ENCODE measurements around the gene OBSCN.
A peak's percentile ranks its signal among the peaks of the same experiment; 100 is the strongest.

OBSCN gene

GRCh38 chr1:228347181-228347580, 139.3 kb downstream of the OBSCN start:
- DNase-seq = peak; percentile 8

- peak; percentile 10 for DNase-seq
Measured at GRCh38 chr1:228348708-228349467, 141.0 kb downstream of the OBSCN start.

GRCh38 chr1:228349701-228350171, 141.9 kb downstream of the OBSCN start:
- peak; percentile 12 for DNase-seq

- no peak for DNase-seq
Measured at GRCh38 chr1:228350179-228350742, 142.4 kb downstream of the OBSCN start.

GRCh38 chr1:228350831-228351781, 143.3 kb downstream of the OBSCN start:
- peak; percentile 13 for DNase-seq

GRCh38 chr1:228351850-228352249, 144.0 kb downstream of the OBSCN start:
- no peak for DNase-seq

GRCh38 chr1:228352677-228353481, 145.0 kb downstream of the OBSCN start:
- no peak for DNase-seq

- no peak for DNase-seq
Measured at GRCh38 chr1:228353601-228354371, 145.9 kb downstream of the OBSCN start.

- DNase-seq = no peak
Measured at GRCh38 chr1:228354390-228355320, 146.8 kb downstream of the OBSCN start.

- DNase-seq = no peak
Measured at GRCh38 chr1:228356897-228357680, 149.2 kb downstream of the OBSCN start.

- no peak for DNase-seq
Measured at GRCh38 chr1:228358039-228358763, 150.4 kb downstream of the OBSCN start.

GRCh38 chr1:228358764-228359612, 151.1 kb downstream of the OBSCN start:
- no peak for DNase-seq

- DNase-seq = no peak
Measured at GRCh38 chr1:228359613-228360532, 152.0 kb downstream of the OBSCN start.

GRCh38 chr1:228360533-228361313, 152.9 kb downstream of the OBSCN start:
- DNase-seq = no peak

GRCh38 chr1:228361314-228362140, 153.7 kb downstream of the OBSCN start:
- DNase-seq = no peak
